Mesenchymal stem cell (in vitro differentiated cells and primary cell): ENCODE measurements around the gene POLD4.

Experiments used
- DNase-seq: peaks from one replicate; pipeline ENCODE4 v3.0.0-alpha.2; 2013
- H2AFZ ChIP-seq: one replicate; pipeline ENCODE4 v1.6.1; 2013; ENCODE audit warnings: low read depth, mild to moderate bottlenecking, control low read depth, inconsistent platforms, low read length, moderate library complexity
- H2AK5ac ChIP-seq: 2 replicates; pipeline ENCODE4 v1.6.1; 2013; ENCODE audit warnings: low read length, moderate library complexity, mild to moderate bottlenecking, inconsistent platforms; ENCODE audit not compliant: severe bottlenecking
- H2BK120ac ChIP-seq: one replicate; pipeline ENCODE4 v1.6.1; 2013; ENCODE audit warnings: low read depth, mild to moderate bottlenecking, inconsistent platforms, low read length, moderate library complexity
- H2BK12ac ChIP-seq, 2 experiments: one replicate each; pipeline ENCODE4 v1.6.1; 2013; ENCODE audit warnings: inconsistent platforms in 2 of 2, low read length in 2 of 2, mild to moderate bottlenecking in 2 of 2, moderate library complexity in 2 of 2, control low read depth in 1 of 2
- H2BK15ac ChIP-seq: one replicate; pipeline ENCODE4 v1.6.1; 2013; ENCODE audit warnings: mild to moderate bottlenecking, low read depth, inconsistent platforms; ENCODE audit not compliant: poor library complexity, severe bottlenecking
- H2BK5ac ChIP-seq: 2 replicates; pipeline ENCODE4 v1.6.1; 2013; ENCODE audit warnings: low read depth, mild to moderate bottlenecking, low read length, control low read depth, inconsistent platforms; ENCODE audit not compliant: poor library complexity, severe bottlenecking
- H3K14ac ChIP-seq, 2 experiments: one replicate each; pipeline ENCODE4 v1.6.1; 2013; ENCODE audit warnings: inconsistent platforms in 2 of 2, low read length in 2 of 2, control low read depth in 1 of 2, mild to moderate bottlenecking in 1 of 2, moderate library complexity in 1 of 2
- H3K18ac ChIP-seq, 2 experiments: one replicate each; pipeline ENCODE4 v1.6.1; 2013; ENCODE audit warnings: inconsistent platforms in 2 of 2, low read length in 2 of 2, control low read depth in 1 of 2, low read depth in 1 of 2, mild to moderate bottlenecking in 1 of 2
- H3K23ac ChIP-seq, 2 experiments: one replicate each; pipeline ENCODE4 v1.6.1; 2013; ENCODE audit warnings: inconsistent platforms in 2 of 2, low read length in 2 of 2, mild to moderate bottlenecking in 2 of 2, moderate library complexity in 2 of 2, control low read depth in 1 of 2
- H3K27ac ChIP-seq: 2 replicates; pipeline ENCODE4 v1.5.1; 2013; ENCODE audit warnings: mild to moderate bottlenecking, moderate library complexity, low read length, control low read depth, inconsistent platforms; ENCODE audit not compliant: poor library complexity, severe bottlenecking
- H3K27me3 ChIP-seq, 2 experiments: 2 replicates each; pipeline versions ENCODE4 v1.6.1 to v1.7.0; 2013; ENCODE audit warnings: low read length in 2 of 2, mild to moderate bottlenecking in 2 of 2, moderate library complexity in 2 of 2, control low read depth in 1 of 2, inconsistent platforms in 1 of 2; ENCODE audit not compliant: control insufficient read depth in 1 of 2, insufficient read depth in 1 of 2
- H3K36me3 ChIP-seq, 2 experiments: 2 replicates each; pipeline versions ENCODE4 v1.6.1 to v1.7.0; 2013; ENCODE audit warnings: low read length in 2 of 2, control low read depth in 1 of 2, inconsistent platforms in 1 of 2, low read depth in 1 of 2, mild to moderate bottlenecking in 1 of 2; ENCODE audit not compliant: insufficient read depth in 2 of 2, control insufficient read depth in 1 of 2
- H3K4ac ChIP-seq, 2 experiments: one replicate each; pipeline ENCODE4 v1.6.1; 2013; ENCODE audit warnings: inconsistent platforms in 2 of 2, low read length in 2 of 2, mild to moderate bottlenecking in 2 of 2, moderate library complexity in 2 of 2, control low read depth in 1 of 2, low read depth in 1 of 2
- H3K4me1 ChIP-seq: 2 replicates; pipeline ENCODE4 v1.6.1; 2013; ENCODE audit warnings: low read depth, low read length, control low read depth; ENCODE audit not compliant: control insufficient read depth, insufficient read depth
- H3K4me2 ChIP-seq: 2 replicates; pipeline ENCODE4 v1.6.1; 2013; ENCODE audit warnings: low read length, mild to moderate bottlenecking, inconsistent platforms; ENCODE audit not compliant: poor library complexity, severe bottlenecking
- H3K4me3 ChIP-seq, 2 experiments: 2 replicates each; pipeline versions ENCODE4 v1.5.1 to v1.7.0; 2013; ENCODE audit warnings: low read length in 2 of 2, mild to moderate bottlenecking in 2 of 2, control low read depth in 1 of 2, low read depth in 1 of 2; ENCODE audit not compliant: insufficient read depth in 1 of 2
- H3K79me1 ChIP-seq: replicated peaks from 2 replicates; pipeline ENCODE4 v1.6.1; 2013; ENCODE audit warnings: mild to moderate bottlenecking, control low read depth, low read length, inconsistent platforms; ENCODE audit not compliant: poor library complexity, severe bottlenecking
- H3K9ac ChIP-seq: 2 replicates; pipeline ENCODE4 v1.7.0; 2013; ENCODE audit warnings: mild to moderate bottlenecking, low read length, moderate library complexity
- H3K9me3 ChIP-seq: 2 replicates; pipeline ENCODE4 v1.7.0; 2013; ENCODE audit warnings: mild to moderate bottlenecking, low read length; ENCODE audit not compliant: control insufficient read depth
- H4K8ac ChIP-seq: one replicate; pipeline ENCODE4 v1.6.1; 2013; ENCODE audit warnings: inconsistent platforms, mild to moderate bottlenecking, low read length, moderate library complexity
- H4K91ac ChIP-seq: one replicate; pipeline ENCODE4 v1.6.1; 2013; ENCODE audit warnings: mild to moderate bottlenecking, low read length, inconsistent platforms
- WGBS: methylation state at CpG from one replicate; pipeline ENCODE4 v1.1.7; 2013; ENCODE audit warnings: mixed read lengths; 5-methylcytosine and 5-hydroxymethylcytosine counted together

The POLD4 gene

GRCh38 chr11:67393437-67393836, 40.1 kb upstream of the POLD4 start:
- Histone ChIP-seq H2AK5ac (no peak overlapping the region), H3K4me2 (no peak overlapping the region), H3K27me3 (no peaks in the 10 kb centered on the region), H3K14ac (no peak overlapping the region), H4K8ac (no peak overlapping the region), H2BK5ac (no peak overlapping the region), H3K4me3 (no peak overlapping the region), H3K79me1 (peaks cover 38% of the 10 kb centered on the region), H3K36me3 (peaks cover 28 to 45% of the 10 kb centered on the region in 2 experiments), H4K91ac (peak overlapping the region; percentile 18), H3K23ac (peak overlapping the region in 1 of 2 experiments; percentile 74), H3K9me3 (no peaks in the 10 kb centered on the region), H2BK12ac (no peak overlapping the region), H2AFZ (no peak overlapping the region), H3K4ac (no peak overlapping the region), H3K4me1 (peaks cover 21% of the 10 kb centered on the region), H3K18ac (no peak overlapping the region), H3K27ac (no peak overlapping the region), H3K9ac (no peak overlapping the region), H2BK120ac (no peak overlapping the region), H2BK15ac (no peak overlapping the region)
- no peak for DNase-seq
- 96% methylated on average over 18 of the region's 18 CpGs for WGBS

GRCh38 chr11:67392183-67392715, 38.9 kb upstream of the POLD4 start:
- Histone ChIP-seq H3K18ac (peak overlapping the region in 1 of 2 experiments; percentile 91), H3K4ac (peak overlapping the region in 1 of 2 experiments; percentile 35), H2AK5ac (no peak overlapping the region), H3K4me2 (peak overlapping the region; percentile 91), H3K27ac (no peak overlapping the region), H4K8ac (peak overlapping the region; percentile 40), H2AFZ (peak overlapping the region; percentile 91), H2BK120ac (no peak overlapping the region), H3K79me1 (peaks cover 29% of the 10 kb centered on the region), H3K27me3 (peaks cover 0 to 4% of the 10 kb centered on the region in 2 experiments), H3K23ac (peak overlapping the region in 1 of 2 experiments; percentile 92), H2BK5ac (no peak overlapping the region), H3K4me3 (peak overlapping the region; percentile 87 to 91), H2BK12ac (peak overlapping the region; percentile 29 to 84), H3K9me3 (no peaks in the 10 kb centered on the region), H2BK15ac (no peak overlapping the region), H3K9ac (peak overlapping the region; percentile 81), H3K14ac (peak overlapping the region in 1 of 2 experiments; percentile 94), H3K4me1 (peaks cover 19% of the 10 kb centered on the region), H3K36me3 (peaks cover 16 to 33% of the 10 kb centered on the region in 2 experiments), H4K91ac (no peak overlapping the region)
- WGBS: 14% methylated on average over 22 of the region's 31 CpGs
- peak; percentile 49 for DNase-seq

- peaks cover 16 to 26% of the 10 kb centered on the region in 2 experiments for H3K36me3 ChIP-seq
- H3K4ac ChIP-seq: peak within 1 kb of the TSS; percentile 62 to 68
- peak within 1 kb of the TSS; percentile 54 for H2BK5ac ChIP-seq
- H3K4me1 ChIP-seq: peaks cover 17% of the 10 kb centered on the region
- H2BK12ac ChIP-seq: peak within 1 kb of the TSS; percentile 55 to 84
- H3K27me3 ChIP-seq: peaks cover 0 to 11% of the 10 kb centered on the region in 2 experiments
- H2BK120ac ChIP-seq: peak within 1 kb of the TSS; percentile 57
- peak within 1 kb of the TSS; percentile 79 for H4K91ac ChIP-seq
- H3K4me2 ChIP-seq: peak within 1 kb of the TSS; percentile 91
- peak; percentile 95 for DNase-seq
- H2BK15ac ChIP-seq: no peak within 1 kb of the TSS
- WGBS: under 1% methylated on average over 58 of the region's 75 CpGs
- H3K27ac ChIP-seq: peak within 1 kb of the TSS; percentile 51
- peak within 1 kb of the TSS; percentile 90 for H3K9ac ChIP-seq
- peak within 1 kb of the TSS; percentile 87 to 91 for H3K4me3 ChIP-seq
- peak within 1 kb of the TSS in 1 of 2 experiments; percentile 92 for H3K23ac ChIP-seq
- H3K18ac ChIP-seq: peak within 1 kb of the TSS; percentile 84 to 91
- peak within 1 kb of the TSS; percentile 91 for H2AFZ ChIP-seq
- peaks cover 23% of the 10 kb centered on the region for H3K79me1 ChIP-seq
- no peak within 1 kb of the TSS for H2AK5ac ChIP-seq
- peak within 1 kb of the TSS; percentile 62 to 94 for H3K14ac ChIP-seq
- no peaks in the 10 kb centered on the region for H3K9me3 ChIP-seq
- peak within 1 kb of the TSS; percentile 83 for H4K8ac ChIP-seq
Observed at GRCh38 chr11:67391304-67392182, 38.2 kb upstream of the POLD4 start, which contains the start of gene RAD9A. TSS of gene RAD9A (plus strand) at chr11:67391986. CDS start at chr11:67392045, 59 bp downstream.

- no peak overlapping the region for H4K91ac ChIP-seq
- no peak overlapping the region for H2AFZ ChIP-seq
- H3K27me3 ChIP-seq: peaks cover 0 to 11% of the 10 kb centered on the region in 2 experiments
- H2BK120ac ChIP-seq: no peak overlapping the region
- no peak overlapping the region for H2BK12ac ChIP-seq
- H3K9ac ChIP-seq: peak overlapping the region; percentile 90
- H2AK5ac ChIP-seq: no peak overlapping the region
- H2BK15ac ChIP-seq: no peak overlapping the region
- H3K79me1 ChIP-seq: peaks cover 20% of the 10 kb centered on the region
- H3K14ac ChIP-seq: no peak overlapping the region
- H3K23ac ChIP-seq: no peak overlapping the region
- 17% methylated on average over 12 of the region's 15 CpGs for WGBS
- peak overlapping the region; percentile 87 to 91 for H3K4me3 ChIP-seq
- H3K27ac ChIP-seq: peak overlapping the region; percentile 51
- no peaks in the 10 kb centered on the region for H3K9me3 ChIP-seq
- no peak overlapping the region for H2BK5ac ChIP-seq
- peaks cover 15% of the 10 kb centered on the region for H3K4me1 ChIP-seq
- H3K4me2 ChIP-seq: peak overlapping the region; percentile 74
- no peak overlapping the region for H4K8ac ChIP-seq
- no peak for DNase-seq
- peak overlapping the region in 1 of 2 experiments; percentile 62 for H3K4ac ChIP-seq
- peak overlapping the region in 1 of 2 experiments; percentile 69 for H3K18ac ChIP-seq
- peaks cover 10 to 20% of the 10 kb centered on the region in 2 experiments for H3K36me3 ChIP-seq
Observed at GRCh38 chr11:67390947-67391303, 37.6 kb upstream of the POLD4 start.
